ENCODE results near the gene PRRT1B. TPM values are rescaled to one million over a fixed set of nuclear protein-coding genes. Genes with fewer than 3 reads are reported as not detected.

The PRRT1B gene
- total RNA-seq, 1 experiment from 2014 or later: 1.2 TPM

DNA sequence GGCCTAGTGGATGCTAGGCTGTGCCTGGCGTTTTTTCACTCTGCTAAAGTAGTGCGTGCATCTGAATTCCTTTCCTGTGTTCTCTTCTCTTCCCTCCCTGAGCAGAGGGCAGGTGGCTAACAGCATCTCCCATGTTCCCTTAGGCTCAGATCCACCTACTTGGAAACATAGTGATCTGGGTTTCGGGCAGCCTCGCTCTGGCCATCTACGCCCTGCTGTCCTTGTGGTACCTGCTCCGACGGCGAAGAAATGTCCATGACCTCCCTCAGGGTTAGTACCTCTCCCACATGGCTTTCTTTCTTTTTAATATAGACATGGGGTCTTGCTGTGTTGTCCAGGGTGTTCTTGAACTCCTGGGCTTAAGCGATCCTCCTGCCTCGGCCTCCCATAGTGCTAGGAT lies 24.1 kb upstream of the PRRT1B start (continued):
- TF ChIP-seq TEAD1 (CRISPR knock-in tag; IDR thresholded peaks at IDR 0.05) (no peak), OVOL2 (CRISPR knock-in tag; IDR thresholded peaks at IDR 0.05; ENCODE audit: borderline replicate concordance) (no peak), TEAD4 (CRISPR knock-in tag; IDR thresholded peaks at IDR 0.05) (no peak), FOXP1 (CRISPR knock-in tag; IDR thresholded peaks at IDR 0.05; ENCODE audit: borderline replicate concordance) (no peak), ZNF396 (CRISPR knock-in tag; IDR thresholded peaks at IDR 0.05; ENCODE audit: borderline replicate concordance) (no peak)
- TF ChIP-seq, protein P1, sequence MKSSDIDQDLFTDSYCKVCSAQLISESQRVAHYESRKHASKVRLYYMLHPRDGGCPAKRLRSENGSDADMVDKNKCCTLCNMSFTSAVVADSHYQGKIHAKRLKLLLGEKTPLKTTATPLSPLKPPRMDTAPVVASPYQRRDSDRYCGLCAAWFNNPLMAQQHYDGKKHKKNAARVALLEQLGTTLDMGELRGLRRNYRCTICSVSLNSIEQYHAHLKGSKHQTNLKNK (CRISPR knock-in tag; IDR thresholded peaks at IDR 0.05): no peak
- TF ChIP-seq, protein P2, sequence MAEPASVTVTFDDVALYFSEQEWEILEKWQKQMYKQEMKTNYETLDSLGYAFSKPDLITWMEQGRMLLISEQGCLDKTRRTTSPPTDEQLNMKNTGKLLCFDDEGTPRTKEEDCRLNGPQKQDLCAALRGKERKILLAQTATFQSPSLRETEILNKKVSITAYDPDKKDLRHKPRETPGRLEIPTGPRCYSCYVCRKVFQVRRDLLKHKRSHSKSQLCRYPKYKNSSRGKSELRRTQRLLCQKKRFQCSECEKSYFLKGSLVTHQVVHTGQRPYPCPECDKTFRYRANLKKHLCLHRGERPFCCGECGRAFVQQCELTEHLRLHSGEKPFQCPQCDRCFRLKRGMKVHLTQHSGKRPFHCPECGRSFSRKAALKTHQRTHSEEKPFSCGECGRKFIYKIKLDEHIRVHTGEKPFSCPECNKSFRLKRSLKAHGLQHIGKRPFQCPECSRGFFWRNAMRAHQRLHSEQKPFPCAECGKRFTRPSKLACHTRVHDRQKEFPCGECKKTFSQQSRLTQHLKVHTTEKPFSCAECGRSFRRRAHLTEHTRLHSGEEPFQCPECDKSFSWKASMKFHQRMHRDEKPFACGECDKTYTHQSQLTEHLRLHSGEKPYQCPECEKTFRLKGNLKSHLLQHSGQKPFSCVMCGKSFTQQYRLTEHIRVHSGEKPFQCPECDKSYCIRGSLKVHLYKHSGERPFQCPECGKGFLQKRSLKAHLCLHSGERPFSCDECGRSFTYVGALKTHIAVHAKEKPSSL (CRISPR knock-in tag; conservative IDR thresholded peaks at IDR 0.05): no peak

DNA sequence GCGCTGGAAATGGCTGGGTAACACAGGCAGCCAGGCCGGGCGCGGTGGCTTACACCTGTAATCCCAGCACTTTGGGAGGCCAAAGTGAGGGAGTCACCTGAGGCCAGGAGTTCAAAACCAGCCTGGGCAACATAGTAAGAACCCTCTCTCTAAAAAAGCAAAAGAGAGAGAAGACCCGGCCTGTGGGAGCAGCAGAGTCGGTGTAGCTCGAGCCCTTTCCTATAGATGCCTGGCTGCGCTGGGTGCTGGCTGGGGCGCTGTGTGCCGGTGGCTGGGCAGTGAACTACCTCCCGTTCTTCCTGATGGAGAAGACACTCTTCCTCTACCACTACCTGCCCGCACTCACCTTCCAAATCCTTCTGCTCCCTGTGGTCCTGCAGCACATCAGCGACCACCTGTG lies 23.5 kb upstream of the PRRT1B start:
- POLR2A ChIA-PET: no interaction called here
- H3K36me3 Mint-ChIP-seq: peaks cover 62% of the 10 kb centered on the region
- no peaks in the 10 kb centered on the region for H3K9me3 Mint-ChIP-seq
- CTCF ChIA-PET: interaction anchor here (1.1 kb wide), 1 partner anchor 172 kb away, joined by 3 read pairs; no protein-coding TSS in a partner anchor
- ATAC-seq: no peak
- no peak overlapping the region for H3K4me3 Mint-ChIP-seq
- DNase-seq (ENCODE audit: low spot score): no peak
- TF ChIP-seq, protein P3, sequence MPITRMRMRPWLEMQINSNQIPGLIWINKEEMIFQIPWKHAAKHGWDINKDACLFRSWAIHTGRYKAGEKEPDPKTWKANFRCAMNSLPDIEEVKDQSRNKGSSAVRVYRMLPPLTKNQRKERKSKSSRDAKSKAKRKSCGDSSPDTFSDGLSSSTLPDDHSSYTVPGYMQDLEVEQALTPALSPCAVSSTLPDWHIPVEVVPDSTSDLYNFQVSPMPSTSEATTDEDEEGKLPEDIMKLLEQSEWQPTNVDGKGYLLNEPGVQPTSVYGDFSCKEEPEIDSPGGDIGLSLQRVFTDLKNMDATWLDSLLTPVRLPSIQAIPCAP (CRISPR knock-in tag; IDR thresholded peaks at IDR 0.05): no peak
- TF ChIP-seq, protein P4, sequence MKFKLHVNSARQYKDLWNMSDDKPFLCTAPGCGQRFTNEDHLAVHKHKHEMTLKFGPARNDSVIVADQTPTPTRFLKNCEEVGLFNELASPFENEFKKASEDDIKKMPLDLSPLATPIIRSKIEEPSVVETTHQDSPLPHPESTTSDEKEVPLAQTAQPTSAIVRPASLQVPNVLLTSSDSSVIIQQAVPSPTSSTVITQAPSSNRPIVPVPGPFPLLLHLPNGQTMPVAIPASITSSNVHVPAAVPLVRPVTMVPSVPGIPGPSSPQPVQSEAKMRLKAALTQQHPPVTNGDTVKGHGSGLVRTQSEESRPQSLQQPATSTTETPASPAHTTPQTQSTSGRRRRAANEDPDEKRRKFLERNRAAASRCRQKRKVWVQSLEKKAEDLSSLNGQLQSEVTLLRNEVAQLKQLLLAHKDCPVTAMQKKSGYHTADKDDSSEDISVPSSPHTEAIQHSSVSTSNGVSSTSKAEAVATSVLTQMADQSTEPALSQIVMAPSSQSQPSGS (CRISPR knock-in tag; IDR thresholded peaks at IDR 0.05; ENCODE audit: borderline replicate concordance, low read depth): no peak
- TF ChIP-seq, protein P5, sequence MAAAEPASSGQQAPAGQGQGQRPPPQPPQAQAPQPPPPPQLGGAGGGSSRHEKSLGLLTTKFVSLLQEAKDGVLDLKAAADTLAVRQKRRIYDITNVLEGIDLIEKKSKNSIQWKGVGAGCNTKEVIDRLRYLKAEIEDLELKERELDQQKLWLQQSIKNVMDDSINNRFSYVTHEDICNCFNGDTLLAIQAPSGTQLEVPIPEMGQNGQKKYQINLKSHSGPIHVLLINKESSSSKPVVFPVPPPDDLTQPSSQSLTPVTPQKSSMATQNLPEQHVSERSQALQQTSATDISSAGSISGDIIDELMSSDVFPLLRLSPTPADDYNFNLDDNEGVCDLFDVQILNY (CRISPR knock-in tag; IDR thresholded peaks at IDR 0.05): no peak
- no peak for TF ChIP-seq ZNF232 (CRISPR knock-in tag; IDR thresholded peaks at IDR 0.05)
- no peak for TF ChIP-seq NFATC4 (CRISPR knock-in tag; IDR thresholded peaks at IDR 0.05)
- TF ChIP-seq EMX1 (CRISPR knock-in tag; IDR thresholded peaks at IDR 0.05): no peak
- TF ChIP-seq, protein P6, sequence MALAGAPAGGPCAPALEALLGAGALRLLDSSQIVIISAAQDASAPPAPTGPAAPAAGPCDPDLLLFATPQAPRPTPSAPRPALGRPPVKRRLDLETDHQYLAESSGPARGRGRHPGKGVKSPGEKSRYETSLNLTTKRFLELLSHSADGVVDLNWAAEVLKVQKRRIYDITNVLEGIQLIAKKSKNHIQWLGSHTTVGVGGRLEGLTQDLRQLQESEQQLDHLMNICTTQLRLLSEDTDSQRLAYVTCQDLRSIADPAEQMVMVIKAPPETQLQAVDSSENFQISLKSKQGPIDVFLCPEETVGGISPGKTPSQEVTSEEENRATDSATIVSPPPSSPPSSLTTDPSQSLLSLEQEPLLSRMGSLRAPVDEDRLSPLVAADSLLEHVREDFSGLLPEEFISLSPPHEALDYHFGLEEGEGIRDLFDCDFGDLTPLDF (CRISPR knock-in tag; IDR thresholded peaks at IDR 0.05): no peak
- no peak for TF ChIP-seq MXD4 (CRISPR knock-in tag; IDR thresholded peaks at IDR 0.05; ENCODE audit: borderline replicate concordance)
- TF ChIP-seq, protein P1 (CRISPR knock-in tag; IDR thresholded peaks at IDR 0.05): no peak
- TF ChIP-seq ZNF138 (CRISPR knock-in tag; conservative IDR thresholded peaks at IDR 0.05): no peak
- TF ChIP-seq FOXP1 (CRISPR knock-in tag; IDR thresholded peaks at IDR 0.05; ENCODE audit: borderline replicate concordance): no peak
- no peaks in the 10 kb centered on the region for H3K4me1 Mint-ChIP-seq
- H3K27ac Mint-ChIP-seq: no peak overlapping the region
- no peaks in the 10 kb centered on the region for H3K27me3 Mint-ChIP-seq (ENCODE audit: low read depth)
